HG03139 (cell line): ENCODE data around the gene OR6J1.
"Not testable (repeated sequence)": the region's sequence is repeated elsewhere in the genome, so short reads cannot be mapped to it uniquely, and the experiment has no call there.

Experiments used
- ATAC-seq: cut with Tn5 transposase; IDR thresholded peaks from one replicate; pipeline ENCODE4 v1.9.1; 2021; ENCODE audit not compliant: unreplicated experiment

OR6J1 gene

DNA sequence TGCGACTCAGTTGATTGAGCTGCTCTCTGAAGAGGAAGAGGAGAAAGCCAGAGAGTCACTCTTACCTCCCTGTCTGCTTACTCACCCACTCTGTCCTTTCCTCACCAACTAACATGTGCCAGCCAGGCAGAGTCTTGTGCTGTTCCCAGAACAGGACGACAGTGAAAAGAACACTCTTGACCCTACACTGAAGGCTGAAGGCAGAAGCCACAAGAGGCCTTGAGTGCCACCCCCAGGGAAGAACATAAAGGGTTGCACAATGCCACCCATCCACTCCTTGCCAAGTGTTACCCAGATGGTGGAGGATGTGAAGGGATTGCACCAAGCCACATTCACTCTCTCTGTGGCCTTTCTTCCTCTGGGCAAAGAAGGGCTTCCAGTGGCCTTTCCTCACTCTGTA, 33.2 kb downstream of the OR6J1 start:
- ATAC-seq: no peak

DNA sequence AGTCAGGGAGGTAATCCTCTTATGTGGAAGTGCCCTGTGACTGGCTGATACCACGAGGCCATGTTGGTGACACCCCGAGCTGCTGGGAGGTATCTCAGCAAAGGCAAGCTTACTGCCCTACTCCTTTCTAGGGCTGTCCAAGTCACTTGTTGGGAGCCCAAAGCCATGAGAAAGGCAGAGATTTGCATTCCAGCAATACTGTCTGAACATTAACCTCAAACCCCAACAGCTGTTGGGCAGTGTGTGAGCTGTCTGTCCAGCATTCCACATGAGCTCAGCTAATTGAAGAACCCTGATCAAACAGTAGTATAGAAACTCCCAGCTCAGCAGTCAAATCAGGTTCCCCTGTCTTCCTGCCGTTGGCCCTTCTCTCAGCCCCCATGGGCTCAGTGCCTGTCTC, 36.9 kb downstream of the OR6J1 start:
- ATAC-seq: no peak

DNA sequence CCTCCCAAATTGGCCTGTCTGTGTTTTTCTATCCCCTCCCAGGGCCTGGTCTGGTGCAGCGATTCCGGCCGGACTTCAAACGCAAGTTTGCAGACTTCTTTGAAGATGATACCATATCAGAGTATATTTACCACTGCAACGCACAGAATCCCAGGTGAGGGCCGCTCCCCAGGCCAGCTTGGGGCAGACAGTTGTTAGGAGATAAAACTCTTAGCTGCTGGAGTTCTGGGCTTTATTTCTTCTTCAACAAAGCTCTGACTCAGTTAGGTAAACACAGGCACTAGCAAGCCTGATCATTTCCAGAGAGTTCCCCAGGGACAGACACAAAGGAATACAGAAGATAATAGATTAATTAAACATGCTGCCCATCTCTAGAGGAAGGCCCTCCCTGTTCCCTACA, 37.8 kb downstream of the OR6J1 start:
- ATAC-seq: no peak

DNA sequence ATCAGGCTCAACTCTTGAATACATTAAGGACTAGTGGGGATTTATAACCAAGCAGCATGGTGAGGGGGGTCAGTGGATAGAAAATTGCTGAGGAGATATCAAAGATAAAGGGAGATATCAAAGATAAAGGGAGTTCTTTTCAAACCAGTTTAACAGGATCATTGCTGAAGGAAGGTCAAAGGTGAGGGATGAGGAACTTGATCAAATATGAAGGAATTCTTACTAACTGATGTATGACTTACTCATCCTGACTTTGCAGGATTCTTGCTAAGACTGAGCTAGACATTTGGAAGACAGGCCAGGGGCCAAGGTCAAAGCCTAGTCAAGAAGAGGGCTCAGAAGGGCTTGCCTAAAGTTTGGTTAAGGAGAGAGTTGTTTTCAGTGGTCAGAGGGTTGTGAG, 41.3 kb downstream of the OR6J1 start:
- ATAC-seq: no peak

DNA sequence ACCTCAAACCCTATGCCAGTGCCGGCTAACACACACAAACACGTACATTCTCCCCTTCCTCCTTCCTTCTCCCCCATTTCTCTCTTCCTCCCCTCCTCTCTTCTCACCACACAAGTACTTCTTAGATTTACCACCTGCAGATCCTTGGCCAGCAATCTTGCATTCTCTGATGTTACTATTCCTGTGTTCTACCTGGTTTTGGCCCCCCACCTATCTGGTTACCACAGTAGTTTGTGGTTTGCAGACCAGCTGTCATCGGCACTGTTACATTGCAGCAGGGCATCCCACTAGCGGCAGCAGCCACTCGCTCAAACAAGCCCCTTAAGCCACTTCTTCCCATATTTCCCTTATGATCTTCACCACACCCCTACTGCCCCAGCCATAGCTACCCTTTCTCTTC, 42.2 kb downstream of the OR6J1 start:
- ATAC-seq: no peak

DNA sequence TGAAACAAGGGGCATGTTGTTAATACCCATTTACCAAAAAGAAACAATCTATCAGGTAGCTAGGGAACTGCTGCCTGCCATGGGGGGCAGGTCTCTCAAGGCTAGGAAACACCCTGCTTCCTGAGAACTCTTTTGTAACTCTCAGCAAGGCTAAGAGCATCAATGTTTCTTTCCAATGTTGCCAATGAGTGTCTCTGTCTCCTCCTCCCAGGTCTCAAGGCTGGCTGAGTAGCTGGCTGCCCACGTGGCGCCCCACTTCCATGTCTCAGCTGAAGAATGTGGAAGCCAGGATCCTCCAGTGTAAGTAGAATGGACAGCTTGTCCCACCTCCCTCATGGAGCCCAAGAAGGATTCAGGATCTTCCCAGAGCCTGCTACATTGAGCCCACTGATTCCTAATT, 42.7 kb downstream of the OR6J1 start:
- no peak for ATAC-seq

DNA sequence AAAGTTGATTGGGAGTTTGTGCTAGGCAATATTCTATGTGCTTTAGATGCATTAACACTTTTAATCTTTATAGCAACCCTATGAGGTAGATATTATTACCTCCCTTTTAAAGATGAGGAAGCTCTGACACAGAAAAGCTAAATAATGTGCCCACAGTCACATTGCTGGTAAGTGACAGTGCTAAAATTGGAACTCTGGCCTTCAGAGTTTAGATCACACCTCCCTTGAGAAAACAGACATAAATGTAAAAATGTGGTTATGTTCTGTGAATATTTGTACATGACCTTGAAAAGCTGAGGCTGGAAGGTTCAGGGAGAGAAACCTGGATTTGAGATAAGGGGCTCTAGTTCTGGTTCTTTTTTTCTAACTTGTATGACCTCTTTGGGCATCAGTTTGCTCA, 44.1 kb downstream of the OR6J1 start:
- no peak for ATAC-seq

DNA sequence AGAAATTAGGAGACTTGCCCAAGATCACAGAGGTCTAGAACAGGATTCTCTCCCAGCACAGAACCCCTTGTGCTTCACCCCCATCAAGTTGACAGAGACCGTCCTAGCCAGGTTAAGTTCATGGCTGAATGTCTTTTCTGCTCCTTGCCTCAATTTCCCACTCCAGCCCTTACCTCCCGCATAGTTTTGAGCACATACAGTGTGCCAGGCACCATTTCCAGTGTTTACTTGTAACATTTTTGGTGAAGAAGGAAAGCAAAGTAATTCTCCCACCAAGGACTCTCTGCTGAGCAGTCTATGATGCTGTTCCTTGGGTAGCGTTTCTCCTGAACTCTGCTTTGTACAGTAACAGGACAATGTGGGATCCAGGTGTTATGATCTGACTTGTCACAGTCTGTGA, 44.8 kb downstream of the OR6J1 start:
- ATAC-seq: no peak

DNA sequence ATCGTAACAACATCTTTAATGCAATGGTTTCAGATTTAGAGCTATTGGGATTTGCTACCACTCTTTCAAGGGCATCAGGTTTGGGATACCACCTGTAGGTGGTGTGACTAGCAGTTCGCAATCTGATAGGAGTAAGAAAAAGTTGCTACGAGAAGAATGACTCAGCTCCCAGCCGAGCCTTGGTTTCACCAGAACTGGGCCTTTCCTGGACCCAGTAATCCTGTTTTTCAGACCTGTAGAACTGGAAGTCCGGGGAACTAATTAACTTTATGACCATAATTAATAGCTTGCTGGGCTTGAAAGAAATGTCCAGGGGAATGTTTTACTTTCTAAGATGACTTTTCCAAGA, 45.3 kb downstream of the OR6J1 start:
- no peak for ATAC-seq

DNA sequence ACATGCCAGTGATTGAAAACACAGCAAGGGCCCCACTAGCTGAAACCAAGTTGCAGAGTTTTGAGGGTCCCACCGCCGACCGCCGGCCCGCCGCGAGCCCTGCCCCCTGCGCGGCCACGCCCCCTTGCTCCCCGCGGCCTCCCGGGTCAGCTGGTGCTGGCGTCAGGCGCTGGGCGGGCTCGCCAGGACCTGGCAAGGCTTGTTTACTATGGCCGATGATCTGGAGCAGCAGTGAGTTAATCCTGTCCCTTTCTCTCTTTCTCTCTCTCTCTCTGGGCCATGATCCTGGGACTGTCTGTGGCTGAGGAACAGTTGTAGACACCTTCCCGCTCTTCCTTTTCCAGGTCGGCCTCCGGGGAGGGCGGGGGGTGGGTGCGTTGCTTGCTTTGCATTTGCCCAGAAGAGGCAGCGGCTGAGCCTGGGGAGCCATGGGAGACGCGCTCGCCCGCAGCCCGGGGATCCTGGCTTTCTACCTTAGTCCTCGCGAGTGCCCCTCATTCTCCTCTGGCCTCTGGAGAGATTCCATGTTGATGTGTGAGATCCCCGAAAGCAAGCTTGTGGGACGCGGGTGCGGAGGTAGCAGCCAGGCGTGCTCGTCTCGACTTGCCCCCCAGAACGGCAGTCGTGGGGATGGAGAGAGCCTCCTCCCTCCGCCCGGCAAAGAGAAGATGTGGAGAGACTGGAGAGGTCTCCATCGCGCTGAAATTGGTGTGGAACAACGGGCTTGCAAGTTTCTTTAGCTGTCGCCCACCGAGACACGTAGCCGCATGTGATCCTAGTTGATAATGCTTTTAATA, 45.9 kb downstream of the OR6J1 start, which contains the start of gene ABHD4:
Gene ABHD4, plus strand, starts transcription at position 202 of the 797 bp plus-strand sequence. Its CDS starts 7 bp downstream, at position 209.
- peak; percentile 59 for ATAC-seq

DNA sequence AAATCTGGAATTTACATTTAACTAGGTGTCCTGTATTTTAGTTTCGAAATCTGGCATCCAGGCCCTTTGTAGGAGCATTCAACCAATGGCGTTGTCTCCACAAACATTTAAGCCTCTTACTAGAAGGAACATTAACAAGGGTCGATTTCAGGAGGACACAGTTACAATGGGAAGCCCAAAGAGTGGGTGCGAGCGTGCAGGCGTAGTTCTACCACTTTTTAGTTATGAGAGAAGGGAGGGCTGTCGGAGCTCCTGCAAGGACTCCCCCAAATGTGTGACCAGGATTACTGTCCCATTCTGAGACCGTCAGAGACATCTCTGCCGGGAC, 46.4 kb downstream of the OR6J1 start:
- ATAC-seq: no peak

DNA sequence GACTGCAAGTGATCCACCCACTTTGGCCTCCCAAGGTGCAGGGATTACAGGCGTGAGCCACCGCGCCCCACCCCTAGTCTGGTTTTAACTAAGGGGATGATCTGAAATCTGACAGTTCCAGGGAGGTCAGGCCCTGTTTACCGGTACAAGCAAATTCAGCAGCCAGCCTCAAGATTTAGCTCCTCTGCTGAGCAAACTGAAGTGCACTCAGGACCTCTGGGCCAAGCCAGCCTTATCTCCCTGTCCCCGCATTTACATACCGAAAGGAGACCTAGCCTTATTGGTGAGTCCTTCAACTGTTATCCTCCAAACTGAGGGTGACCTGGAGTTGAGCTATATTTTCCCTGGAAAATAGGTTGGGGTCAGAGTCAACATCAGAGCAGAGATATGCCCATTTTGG, 46.9 kb downstream of the OR6J1 start:
- ATAC-seq: no peak

DNA sequence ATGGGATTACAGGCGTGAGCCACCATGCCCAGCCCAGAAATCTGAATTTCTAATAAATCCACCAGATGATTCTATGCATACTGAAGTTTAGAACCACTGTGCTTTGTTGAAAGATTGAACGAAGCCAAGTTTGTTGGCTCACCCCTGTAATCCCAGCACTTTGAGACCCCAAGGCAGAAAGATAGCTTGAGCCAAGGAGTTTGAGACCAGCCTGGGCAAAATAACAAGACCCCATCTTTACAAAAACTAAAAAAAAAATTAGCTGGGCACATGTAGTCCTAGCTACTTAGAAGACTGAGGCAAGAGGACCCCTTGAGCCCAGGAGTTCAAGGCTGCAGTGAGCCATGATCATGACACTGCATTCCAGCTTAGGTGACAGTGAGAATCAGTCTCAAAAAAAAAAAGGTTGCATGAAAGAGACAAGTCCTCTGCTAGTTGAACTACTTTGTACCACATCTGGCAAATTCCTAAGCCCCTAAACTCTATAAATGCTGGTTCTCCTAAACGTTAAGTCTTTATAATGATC, 47.7 kb downstream of the OR6J1 start:
- no peak for ATAC-seq

DNA sequence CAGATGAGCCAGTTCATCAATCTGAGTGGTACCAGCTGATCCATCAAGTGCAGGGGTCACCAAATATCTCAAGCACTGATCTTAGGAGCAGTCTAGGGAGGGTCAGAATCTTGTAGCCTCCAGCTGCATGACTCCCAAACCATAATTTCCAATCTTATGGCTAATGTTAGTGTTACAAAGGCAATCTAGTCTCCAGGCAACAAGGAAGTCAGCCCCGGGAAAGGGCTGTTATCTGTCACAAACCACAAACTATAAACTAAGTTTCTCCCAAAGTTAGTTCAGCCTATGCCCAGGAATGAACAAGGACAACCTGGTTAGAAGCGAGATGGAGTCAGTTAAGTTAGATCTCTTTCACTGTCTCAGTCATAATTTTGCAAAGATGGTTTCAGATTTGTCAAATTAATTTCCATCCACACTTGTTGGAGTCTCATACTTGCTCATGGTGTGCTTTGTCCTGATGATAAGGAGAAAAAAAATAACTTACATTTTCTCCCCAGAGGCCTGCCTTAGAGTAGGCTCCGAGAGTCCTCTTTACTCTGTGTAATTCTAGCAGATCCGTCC, 49.9 kb downstream of the OR6J1 start:
- ATAC-seq: no peak

DNA sequence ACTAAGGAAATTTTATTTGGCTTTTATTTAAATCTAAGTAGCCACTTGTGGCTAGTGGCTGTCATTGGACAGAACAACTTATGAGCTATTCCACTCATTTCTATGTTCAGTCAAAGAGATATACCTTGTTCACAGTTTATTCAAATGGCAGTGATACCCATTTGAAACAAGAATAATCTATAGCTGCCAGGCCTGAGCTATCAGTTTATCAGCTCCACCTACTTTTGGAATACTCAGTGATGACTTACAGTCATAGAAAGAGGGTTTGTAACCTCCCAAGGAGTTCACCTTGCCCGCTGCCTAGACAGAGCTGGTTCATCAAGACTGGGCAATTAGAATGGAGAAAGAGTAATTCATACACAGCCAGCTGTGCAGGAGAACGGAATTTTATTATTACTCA, 50.6 kb downstream of the OR6J1 start:
- no peak for ATAC-seq

DNA sequence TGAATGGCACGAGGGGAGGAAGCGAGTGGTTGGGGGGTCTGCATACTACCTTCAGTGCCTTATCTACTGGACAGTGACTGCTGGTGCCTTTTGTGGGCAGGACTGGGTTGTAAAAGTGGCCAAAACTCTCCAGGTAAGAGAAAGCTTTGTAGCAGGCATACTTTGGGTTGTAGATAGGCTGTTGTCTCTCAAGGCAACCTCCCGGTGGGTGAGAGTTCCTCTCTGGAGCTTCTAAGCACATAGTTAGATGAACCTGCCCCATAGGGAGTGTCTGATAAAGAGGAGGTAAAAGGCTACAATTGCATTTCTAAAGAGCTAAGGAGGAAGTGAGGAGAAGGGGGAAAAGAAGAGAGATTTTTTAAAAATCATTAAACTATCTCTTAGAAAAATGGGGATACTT, 51.0 kb downstream of the OR6J1 start:
- no peak for ATAC-seq

DNA sequence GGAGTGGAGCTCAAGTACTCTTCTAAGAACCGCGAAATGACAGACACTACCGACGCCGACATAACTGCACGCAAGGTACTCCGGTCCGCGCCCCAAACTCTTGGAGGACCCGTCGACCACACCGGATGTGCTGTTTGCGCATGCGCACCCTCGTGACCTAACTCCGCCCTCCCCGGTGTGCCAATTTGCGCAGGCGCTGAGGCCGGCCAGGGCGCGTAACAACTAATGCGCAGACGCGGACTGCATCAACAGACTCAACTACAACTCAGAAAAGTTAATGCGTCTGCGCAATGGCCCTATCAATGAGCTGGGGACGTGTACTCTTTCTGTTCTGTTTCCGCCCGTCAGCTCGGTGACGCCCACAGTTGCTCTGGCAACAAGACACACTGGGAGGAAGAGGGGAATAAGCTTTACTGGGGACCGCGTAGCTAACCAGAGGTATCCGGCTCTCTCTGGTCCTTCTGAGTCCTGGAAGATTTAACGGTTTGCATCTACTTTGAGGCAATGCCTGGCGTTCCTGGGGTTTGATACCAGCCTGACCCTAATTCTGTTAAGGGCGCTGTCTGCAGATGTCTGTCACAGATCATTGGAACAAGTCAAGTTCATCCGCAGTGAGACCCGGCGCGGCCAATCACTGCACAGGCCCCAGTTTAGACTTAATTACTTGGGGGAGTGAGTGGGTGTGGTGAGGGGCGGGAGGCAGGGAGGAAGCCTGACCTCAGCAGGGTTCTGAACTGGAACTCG, 54.9 kb downstream of the OR6J1 start, which contains the start of gene DAD1:
Gene DAD1, minus strand, starts transcription at position 129 of the 744 bp plus-strand sequence. Its CDS starts 67 bp downstream, at position 62.
- peak; percentile 81 for ATAC-seq

DNA sequence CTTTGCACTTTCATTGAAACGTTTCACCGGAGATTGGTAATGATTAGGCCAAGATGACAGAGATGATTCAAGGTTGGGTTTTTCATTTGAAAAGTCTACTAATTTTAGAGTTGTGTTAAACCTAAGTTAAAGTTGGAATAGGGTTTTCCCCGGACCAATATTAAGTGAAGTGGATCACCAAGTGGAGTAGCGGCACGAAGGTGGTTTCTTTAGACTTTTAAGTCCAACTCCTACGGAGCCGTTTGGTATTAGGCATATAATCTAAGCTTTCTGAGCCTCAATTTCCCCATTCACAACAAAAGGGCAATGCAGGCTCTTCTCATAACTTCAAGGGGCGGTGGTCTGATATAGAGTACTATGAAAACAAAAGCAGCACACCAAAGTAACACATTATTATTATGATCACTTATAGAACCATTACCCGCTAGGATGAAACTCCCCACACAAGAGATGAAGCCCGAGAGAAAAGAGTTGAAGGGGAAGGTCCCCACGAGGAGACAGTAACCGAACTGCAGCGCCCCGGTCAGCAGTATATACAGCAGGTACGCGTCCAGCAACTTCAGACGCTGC, 55.5 kb downstream of the OR6J1 start:
- no peak for ATAC-seq

DNA sequence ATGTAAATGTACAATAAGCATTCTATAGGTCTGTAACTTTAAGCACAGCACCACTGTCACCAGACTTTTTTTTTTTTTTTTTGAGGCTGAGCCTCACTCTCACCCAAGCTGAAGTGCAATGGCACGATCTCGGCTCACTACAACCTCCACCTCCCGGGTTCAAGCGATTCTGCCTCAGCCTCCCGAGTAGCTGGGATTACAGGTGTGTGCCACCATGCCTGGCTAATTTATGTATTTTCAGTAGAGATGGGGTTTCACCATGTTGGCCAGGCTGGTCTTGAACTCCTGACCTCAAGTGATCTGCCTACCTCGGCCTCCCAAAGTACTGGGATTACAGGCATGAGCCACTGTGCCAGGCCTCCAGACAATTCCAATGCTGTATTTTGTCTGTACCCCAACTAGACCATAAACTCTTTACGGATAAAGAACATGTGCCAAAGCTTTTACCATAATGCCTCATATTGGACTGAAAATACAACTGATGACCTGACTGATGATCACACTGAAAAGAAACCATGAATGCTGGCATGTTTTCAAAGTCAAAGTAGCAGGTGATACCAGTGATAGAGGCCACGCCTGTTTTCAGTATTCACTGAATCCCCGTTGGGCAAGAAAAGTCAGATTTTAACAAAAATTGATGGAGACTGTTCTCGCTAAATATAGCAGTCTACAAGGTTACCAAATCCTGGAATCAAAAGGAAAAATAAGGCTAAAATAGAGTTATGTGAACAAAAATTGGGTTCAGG, 56.3 kb downstream of the OR6J1 start:
- ATAC-seq: not testable (repeated sequence)

DNA sequence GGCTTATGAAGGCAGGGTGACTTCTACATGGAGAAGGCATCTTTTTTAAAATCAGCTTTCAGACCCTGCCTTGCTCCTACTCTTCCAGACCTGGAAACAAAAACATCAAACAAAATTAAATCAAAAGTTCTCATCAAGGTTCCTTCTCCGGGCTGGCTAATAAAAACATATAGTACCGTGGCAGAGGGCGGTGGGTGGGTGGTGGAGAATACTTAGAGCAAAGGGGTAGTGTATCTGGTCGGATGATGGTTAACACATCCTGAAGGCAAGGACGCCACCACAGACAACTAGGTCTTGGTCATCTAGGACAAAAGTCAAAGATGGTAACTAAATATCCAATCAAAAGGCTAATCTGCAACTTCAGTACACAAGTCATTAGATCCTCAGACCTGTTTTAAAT, 56.9 kb downstream of the OR6J1 start:
- no peak for ATAC-seq

DNA sequence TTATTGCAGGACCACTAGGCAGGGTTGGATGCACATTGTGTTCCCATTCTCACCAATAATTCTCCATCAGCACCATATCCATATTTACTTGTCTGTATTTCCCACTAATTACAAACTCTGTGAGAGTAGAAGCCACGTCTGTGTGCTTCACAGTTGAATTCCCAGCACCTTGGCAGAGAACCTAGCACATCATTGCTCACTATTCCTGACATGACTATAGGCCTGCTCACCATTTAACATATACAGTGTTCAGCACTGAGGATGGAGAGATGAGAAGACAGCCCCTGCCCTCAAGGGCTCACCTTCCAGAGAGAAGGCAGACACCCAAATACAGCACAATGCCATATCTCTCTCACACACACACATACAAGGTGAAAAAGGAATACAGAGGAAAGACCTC, 60.2 kb downstream of the OR6J1 start:
- no peak for ATAC-seq
